Astrocyte (in vitro differentiated cells and primary cell): ENCODE measurements around the gene TIAM2.

Experiments used
- EZH2 ChIP-seq: IDR thresholded peaks from 2 replicates; pipeline ENCODE4 v1.6.1; 2012; ENCODE audit warnings: mild to moderate bottlenecking, low read length, inconsistent platforms; ENCODE audit not compliant: insufficient read depth
- TF ChIP-seq, protein P1 (sequence below): IDR thresholded peaks from 2 replicates; pipeline ENCODE4 v1.5.1; 2011; ENCODE audit warnings: low read depth, mild to moderate bottlenecking, inconsistent platforms, low read length, moderate library complexity; ENCODE audit not compliant: insufficient read depth

DNA sequence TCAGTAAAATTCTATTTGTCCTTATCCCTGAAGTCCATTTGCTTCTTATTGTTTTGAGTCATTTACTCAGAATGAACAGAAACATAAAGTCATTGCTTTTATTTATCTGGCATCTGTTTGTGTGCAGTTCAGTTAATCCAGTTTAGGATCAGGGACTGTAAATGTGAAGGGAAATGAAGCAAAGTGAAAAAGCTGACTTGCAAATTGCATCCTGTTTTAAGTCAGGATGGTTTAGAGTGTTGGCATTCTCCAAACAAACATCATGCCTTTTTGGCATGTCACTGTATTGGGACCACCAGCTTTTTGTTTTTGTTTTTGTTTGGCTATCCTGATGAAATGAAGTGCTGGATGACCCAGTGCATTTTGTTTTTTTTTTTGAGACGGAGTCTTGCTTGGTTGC lies 168.5 kb downstream of the TIAM2 start:
- TF ChIP-seq, protein P1, sequence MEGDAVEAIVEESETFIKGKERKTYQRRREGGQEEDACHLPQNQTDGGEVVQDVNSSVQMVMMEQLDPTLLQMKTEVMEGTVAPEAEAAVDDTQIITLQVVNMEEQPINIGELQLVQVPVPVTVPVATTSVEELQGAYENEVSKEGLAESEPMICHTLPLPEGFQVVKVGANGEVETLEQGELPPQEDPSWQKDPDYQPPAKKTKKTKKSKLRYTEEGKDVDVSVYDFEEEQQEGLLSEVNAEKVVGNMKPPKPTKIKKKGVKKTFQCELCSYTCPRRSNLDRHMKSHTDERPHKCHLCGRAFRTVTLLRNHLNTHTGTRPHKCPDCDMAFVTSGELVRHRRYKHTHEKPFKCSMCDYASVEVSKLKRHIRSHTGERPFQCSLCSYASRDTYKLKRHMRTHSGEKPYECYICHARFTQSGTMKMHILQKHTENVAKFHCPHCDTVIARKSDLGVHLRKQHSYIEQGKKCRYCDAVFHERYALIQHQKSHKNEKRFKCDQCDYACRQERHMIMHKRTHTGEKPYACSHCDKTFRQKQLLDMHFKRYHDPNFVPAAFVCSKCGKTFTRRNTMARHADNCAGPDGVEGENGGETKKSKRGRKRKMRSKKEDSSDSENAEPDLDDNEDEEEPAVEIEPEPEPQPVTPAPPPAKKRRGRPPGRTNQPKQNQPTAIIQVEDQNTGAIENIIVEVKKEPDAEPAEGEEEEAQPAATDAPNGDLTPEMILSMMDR, result no peak
- TF ChIP-seq EZH2, result no peak
